Astrocyte (in vitro differentiated cells and primary cell): ENCODE measurements around the gene TXNDC17. TPM values are rescaled to one million over a fixed set of nuclear protein-coding genes. Genes with fewer than 3 reads are reported as not detected.

Source experiments
- DNase-seq: peaks from one replicate; pipeline ENCODE4 v3.0.0-alpha.2; 2010; ENCODE audit warnings: low read depth
- FAIRE-seq: peaks from 2 replicates; lab custom pipeline; 2011; peaks lifted over from hg19 to GRCh38; lab: Jason Lieb, UNC
- H2AFZ ChIP-seq: 2 replicates; pipeline ENCODE4 v1.6.0; 2012; ENCODE audit warnings: low read depth, low read length, inconsistent platforms
- H3K27ac ChIP-seq: 2 replicates; pipeline ENCODE4 v1.5.1; 2011; ENCODE audit warnings: low read depth, low read length, inconsistent platforms
- H3K27me3 ChIP-seq: 2 replicates; pipeline ENCODE4 v1.6.0; 2011; ENCODE audit warnings: low read length, inconsistent platforms; ENCODE audit not compliant: insufficient read depth
- H3K36me3 ChIP-seq: 2 replicates; pipeline ENCODE4 v1.5.1; 2011; ENCODE audit warnings: low read length, inconsistent platforms; ENCODE audit not compliant: insufficient read depth
- H3K4me1 ChIP-seq: 2 replicates; pipeline ENCODE4 v1.5.1; 2011; ENCODE audit warnings: low read length, inconsistent platforms; ENCODE audit not compliant: insufficient read depth
- H3K4me2 ChIP-seq: 2 replicates; pipeline ENCODE4 v1.6.0; 2012; ENCODE audit warnings: low read length, inconsistent platforms
- H3K4me3 ChIP-seq: 2 replicates; pipeline ENCODE4 v1.5.1; 2011; ENCODE audit warnings: low read depth, mild to moderate bottlenecking, low read length, inconsistent platforms; ENCODE audit not compliant: insufficient read depth
- H3K79me2 ChIP-seq: 2 replicates; pipeline ENCODE4 v1.6.0; 2012; ENCODE audit warnings: mild to moderate bottlenecking, low read length, inconsistent platforms; ENCODE audit not compliant: insufficient read depth
- H3K9ac ChIP-seq: 2 replicates; pipeline ENCODE4 v1.6.0; 2012; ENCODE audit warnings: mild to moderate bottlenecking, low read length, inconsistent platforms
- H3K9me3 ChIP-seq: 2 replicates; pipeline ENCODE4 v1.5.1; 2012; ENCODE audit warnings: low read depth, mild to moderate bottlenecking, low read length, inconsistent platforms; ENCODE audit not compliant: insufficient read depth
- H4K20me1 ChIP-seq: 2 replicates; pipeline ENCODE4 v1.6.0; 2012; ENCODE audit warnings: low read length, inconsistent platforms; ENCODE audit not compliant: insufficient read depth
- H3K27ac Mint-ChIP-seq: one replicate; pipeline ENCODE4 v1.8.0; 2021; ENCODE audit warnings: mild to moderate bottlenecking, mixed read lengths; ENCODE audit not compliant: unreplicated experiment
- H3K27me3 Mint-ChIP-seq: one replicate; pipeline ENCODE4 v1.8.0; 2021; ENCODE audit warnings: low read depth, mixed read lengths; ENCODE audit not compliant: unreplicated experiment
- H3K36me3 Mint-ChIP-seq: one replicate; pipeline ENCODE4 v1.8.0; 2021; ENCODE audit warnings: low read depth, mixed read lengths; ENCODE audit not compliant: unreplicated experiment
- H3K4me1 Mint-ChIP-seq: one replicate; pipeline ENCODE4 v1.8.0; 2021; ENCODE audit warnings: low read depth, mixed read lengths; ENCODE audit not compliant: unreplicated experiment
- H3K4me3 Mint-ChIP-seq: one replicate; pipeline ENCODE4 v1.8.0; 2021; ENCODE audit warnings: mild to moderate bottlenecking, moderate library complexity, mixed read lengths; ENCODE audit not compliant: unreplicated experiment
- H3K9me3 Mint-ChIP-seq: one replicate; pipeline ENCODE4 v1.8.0; 2021; ENCODE audit warnings: mild to moderate bottlenecking, mixed read lengths; ENCODE audit not compliant: unreplicated experiment
- EZH2 ChIP-seq: IDR thresholded peaks from 2 replicates; pipeline ENCODE4 v1.6.1; 2012; ENCODE audit warnings: mild to moderate bottlenecking, low read length, inconsistent platforms; ENCODE audit not compliant: insufficient read depth
- total RNA-seq: library from RNA; stranded (reverse); gene quantifications from 2 replicates; pipeline ENCODE4 v1.2.1, GENCODE V29; 2021
- TF ChIP-seq, protein P1 (sequence below): IDR thresholded peaks from 2 replicates; pipeline ENCODE4 v1.5.1; 2011; ENCODE audit warnings: low read depth, mild to moderate bottlenecking, inconsistent platforms, low read length, moderate library complexity; ENCODE audit not compliant: insufficient read depth

Gene TXNDC17
- total RNA-seq, 1 donor from 2014 or later: 158 TPM

DNA sequence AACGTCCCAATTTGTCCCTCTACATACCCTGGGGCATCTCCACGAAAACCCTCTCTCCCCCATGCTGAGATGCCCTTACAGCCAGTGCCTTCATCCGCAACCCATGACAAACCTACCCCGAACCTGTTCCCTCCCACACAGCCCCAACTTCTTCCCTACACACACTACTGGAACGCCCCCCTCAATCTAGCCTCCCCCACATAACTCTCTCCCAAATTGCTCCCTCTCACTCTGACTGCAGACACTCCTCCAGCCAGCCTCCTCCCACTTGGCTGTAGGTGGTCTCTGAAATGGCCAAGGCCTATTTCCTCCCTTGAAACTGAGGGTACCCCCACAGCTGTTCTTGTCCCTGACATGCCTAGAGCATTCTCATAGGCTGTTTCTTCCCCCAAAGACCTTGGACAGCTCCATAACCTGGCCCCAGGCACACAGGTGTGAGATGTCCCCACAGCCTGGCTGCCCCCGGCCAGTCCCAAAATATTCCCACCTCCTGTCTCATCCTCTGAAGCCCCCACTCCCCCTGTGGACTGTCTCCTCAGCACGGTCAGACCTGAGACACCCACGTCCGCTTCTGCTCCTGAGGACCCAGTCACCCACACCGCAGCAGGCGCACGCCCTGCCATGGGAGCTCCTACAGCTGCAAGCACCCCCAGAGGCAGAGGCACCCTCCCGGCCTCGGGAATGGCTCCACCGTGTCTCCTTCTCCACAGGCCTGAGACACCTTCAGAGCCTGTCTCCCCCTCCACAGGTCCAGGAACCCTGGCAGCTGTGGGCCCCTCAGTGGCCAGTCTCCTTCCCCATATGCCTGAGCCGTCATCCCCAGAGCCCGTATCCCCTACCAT is 4.0 kb upstream of the TXNDC17 start:
- Histone ChIP-seq H3K9me3 (no peaks in the 10 kb centered on the region), H4K20me1 (peaks cover 45% of the 10 kb centered on the region), H3K4me3 (no peak overlapping the region), H3K36me3 (peaks cover 15% of the 10 kb centered on the region), H3K27ac (no peak overlapping the region), H3K27me3 (no peaks in the 10 kb centered on the region), H3K79me2 (peaks cover 47% of the 10 kb centered on the region), H3K9ac (no peak overlapping the region), H3K4me1 (peaks cover 15% of the 10 kb centered on the region), H2AFZ (no peak overlapping the region), H3K4me2 (no peak overlapping the region)
- peaks cover 9% of the 10 kb centered on the region for H3K4me1 Mint-ChIP-seq
- no peaks in the 10 kb centered on the region for H3K9me3 Mint-ChIP-seq
- peak overlapping the region; percentile 64 for H3K4me3 Mint-ChIP-seq
- no peaks in the 10 kb centered on the region for H3K27me3 Mint-ChIP-seq
- TF ChIP-seq, protein P1, sequence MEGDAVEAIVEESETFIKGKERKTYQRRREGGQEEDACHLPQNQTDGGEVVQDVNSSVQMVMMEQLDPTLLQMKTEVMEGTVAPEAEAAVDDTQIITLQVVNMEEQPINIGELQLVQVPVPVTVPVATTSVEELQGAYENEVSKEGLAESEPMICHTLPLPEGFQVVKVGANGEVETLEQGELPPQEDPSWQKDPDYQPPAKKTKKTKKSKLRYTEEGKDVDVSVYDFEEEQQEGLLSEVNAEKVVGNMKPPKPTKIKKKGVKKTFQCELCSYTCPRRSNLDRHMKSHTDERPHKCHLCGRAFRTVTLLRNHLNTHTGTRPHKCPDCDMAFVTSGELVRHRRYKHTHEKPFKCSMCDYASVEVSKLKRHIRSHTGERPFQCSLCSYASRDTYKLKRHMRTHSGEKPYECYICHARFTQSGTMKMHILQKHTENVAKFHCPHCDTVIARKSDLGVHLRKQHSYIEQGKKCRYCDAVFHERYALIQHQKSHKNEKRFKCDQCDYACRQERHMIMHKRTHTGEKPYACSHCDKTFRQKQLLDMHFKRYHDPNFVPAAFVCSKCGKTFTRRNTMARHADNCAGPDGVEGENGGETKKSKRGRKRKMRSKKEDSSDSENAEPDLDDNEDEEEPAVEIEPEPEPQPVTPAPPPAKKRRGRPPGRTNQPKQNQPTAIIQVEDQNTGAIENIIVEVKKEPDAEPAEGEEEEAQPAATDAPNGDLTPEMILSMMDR: no peak
- TF ChIP-seq EZH2: no peak
- no peak for FAIRE-seq
- H3K27ac Mint-ChIP-seq: no peak overlapping the region
- no peak for DNase-seq
- H3K36me3 Mint-ChIP-seq: peaks cover 17% of the 10 kb centered on the region

DNA sequence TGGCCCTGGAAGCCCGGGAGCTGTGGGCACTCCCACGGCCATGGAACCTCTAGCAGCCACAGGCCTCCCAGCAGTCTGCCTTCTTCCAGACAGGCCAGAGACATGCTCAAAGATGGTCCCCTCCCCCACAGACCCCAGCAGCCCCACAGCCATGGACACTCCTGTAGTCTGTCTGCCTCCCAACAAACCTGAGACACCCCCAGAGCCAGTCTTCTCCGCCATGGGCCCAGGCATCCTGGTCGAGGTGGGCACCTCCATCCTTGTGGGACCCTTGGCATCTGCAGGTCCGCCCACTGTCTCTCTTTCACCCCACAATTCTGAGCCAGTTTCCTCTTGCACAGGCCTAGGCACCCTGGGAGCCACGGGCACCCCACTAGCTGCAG is 3.4 kb upstream of the TXNDC17 start:
- no peak overlapping the region for H3K9ac ChIP-seq
- peaks cover 53% of the 10 kb centered on the region for H3K79me2 ChIP-seq
- TF ChIP-seq, protein P1: no peak
- no peak for TF ChIP-seq EZH2
- no peak overlapping the region for H3K27ac ChIP-seq
- H3K36me3 Mint-ChIP-seq: peaks cover 17% of the 10 kb centered on the region
- no peak overlapping the region for H3K27ac Mint-ChIP-seq
- no peaks in the 10 kb centered on the region for H3K9me3 ChIP-seq
- H4K20me1 ChIP-seq: peaks cover 51% of the 10 kb centered on the region
- no peaks in the 10 kb centered on the region for H3K9me3 Mint-ChIP-seq
- DNase-seq: no peak
- peaks cover 12% of the 10 kb centered on the region for H3K4me1 Mint-ChIP-seq
- no peak overlapping the region for H2AFZ ChIP-seq
- H3K27me3 ChIP-seq: no peaks in the 10 kb centered on the region
- peak overlapping the region; percentile 66 for H3K4me3 Mint-ChIP-seq
- FAIRE-seq: no peak
- H3K4me1 ChIP-seq: peaks cover 20% of the 10 kb centered on the region
- no peak overlapping the region for H3K4me2 ChIP-seq
- H3K36me3 ChIP-seq: peaks cover 15% of the 10 kb centered on the region
- no peak overlapping the region for H3K4me3 ChIP-seq
- no peaks in the 10 kb centered on the region for H3K27me3 Mint-ChIP-seq
